Measurements from ENCODE around the gene MRGPRX3.
A peak's percentile ranks its signal among the peaks of the same experiment; 100 is the strongest.
"Not testable (repeated sequence)": the region's sequence is repeated elsewhere in the genome, so short reads cannot be mapped to it uniquely, and the experiment has no call there.

The MRGPRX3 gene

DNA sequence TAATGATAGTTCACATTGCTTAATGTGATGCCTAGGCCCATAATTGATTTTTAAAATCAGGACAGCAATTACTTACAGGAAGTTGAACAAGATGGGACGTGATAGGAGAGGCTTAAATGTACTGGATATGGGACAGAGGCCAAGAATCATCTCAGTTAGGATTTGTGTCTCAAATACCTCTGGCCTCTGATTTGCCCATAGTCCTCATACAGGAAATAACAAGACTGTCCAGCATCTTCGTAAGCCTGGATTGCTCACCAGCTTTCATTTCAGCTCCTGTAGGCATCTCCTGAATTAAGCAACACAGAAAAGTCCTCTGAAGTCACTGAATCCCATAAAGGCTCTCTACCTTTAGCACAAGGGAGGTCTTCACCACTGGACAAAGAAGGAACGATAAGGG is at the start of gene MRGPRX3:
MRGPRX3 (plus strand) TSS at position 231 of the 400 bp plus-strand sequence. CDS start 4,632 bp downstream, outside the sequence.
- Mint-ChIP-seq H3K27me3 (peaks cover 74% of the 10 kb centered on the region), H3K9me3 (no peaks in the 10 kb centered on the region), H3K27ac (no peak within 1 kb of the TSS), H3K4me3 (no peak within 1 kb of the TSS), H3K4me1 (no peaks in the 10 kb centered on the region)
- ATAC-seq = no peak
- no peak for DNase-seq

DNA sequence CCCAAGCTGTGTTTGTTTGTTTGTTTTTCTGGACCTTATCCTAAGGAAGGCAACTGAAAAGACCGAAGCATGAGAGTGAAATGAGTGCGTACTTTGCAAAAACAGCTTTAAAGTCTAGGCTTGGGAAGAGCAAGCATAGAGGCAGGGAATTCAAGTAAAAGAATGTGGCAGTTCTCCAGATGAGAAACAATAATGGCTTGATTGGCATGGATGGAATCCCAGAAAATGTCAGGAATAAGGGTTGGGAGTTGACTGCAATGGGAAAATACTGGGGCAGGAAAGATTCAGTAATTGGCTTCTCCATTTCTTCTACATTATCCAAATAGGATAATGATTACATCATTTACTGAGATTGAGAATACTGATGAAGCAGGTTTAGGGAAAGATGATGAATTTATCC is 44.0 kb upstream of the MRGPRX3 start:
- Mint-ChIP-seq H3K27me3 (no peaks in the 10 kb centered on the region), H3K27ac (peak overlapping the region in 1 of 2 donors; percentile 50), H3K4me3 (no peak overlapping the region), H3K4me1 (no peaks in the 10 kb centered on the region), H3K9me3 (no peaks in the 10 kb centered on the region)
- ATAC-seq = no peak
- DNase-seq = no peak

DNA sequence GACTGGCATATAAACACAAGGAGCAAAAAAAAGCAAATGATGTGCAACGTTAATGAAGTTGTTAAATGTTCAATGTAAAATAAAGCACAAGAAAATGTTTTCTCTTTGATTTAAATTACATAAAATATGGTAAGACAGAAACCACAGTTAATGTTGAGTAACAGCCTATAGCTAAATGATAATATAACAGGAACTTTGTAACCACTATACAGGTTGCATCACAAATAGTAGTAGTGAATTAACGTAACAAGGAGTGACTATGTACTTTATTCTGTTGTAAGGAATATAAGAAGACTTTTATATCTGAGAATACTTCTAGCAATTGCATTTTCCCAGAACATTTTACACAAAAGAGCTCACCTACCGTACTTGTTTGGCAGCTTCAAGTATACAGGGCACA is 43.4 kb upstream of the MRGPRX3 start:
- no peaks in the 10 kb centered on the region for H3K4me1 Mint-ChIP-seq
- no peak overlapping the region for H3K27ac Mint-ChIP-seq
- no peak overlapping the region for H3K4me3 Mint-ChIP-seq
- H3K9me3 Mint-ChIP-seq = no peaks in the 10 kb centered on the region
- no peaks in the 10 kb centered on the region for H3K27me3 Mint-ChIP-seq
- ATAC-seq (no peak), DNase-seq (no peak)

DNA sequence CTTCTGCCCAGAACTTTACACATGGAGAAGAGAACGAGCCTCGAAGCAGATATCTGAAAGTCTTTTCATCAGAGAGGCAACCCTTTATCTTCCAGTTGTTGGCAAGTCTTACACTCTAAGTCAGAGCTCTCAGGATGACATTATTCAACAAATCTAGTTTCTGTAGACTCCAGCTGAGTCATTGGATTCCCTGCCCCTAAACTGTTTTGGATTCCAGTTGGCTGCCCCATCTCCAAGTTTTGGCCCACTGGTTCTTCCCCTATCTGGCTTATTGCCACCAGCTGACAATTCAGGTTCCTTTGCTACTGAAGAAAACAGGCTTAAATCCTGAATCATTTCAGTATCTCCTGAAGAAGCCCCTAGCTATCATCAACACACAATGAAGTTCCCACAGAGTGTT is 40.6 kb upstream of the MRGPRX3 start:
- Mint-ChIP-seq H3K9me3 (no peaks in the 10 kb centered on the region), H3K27me3 (no peaks in the 10 kb centered on the region)

DNA sequence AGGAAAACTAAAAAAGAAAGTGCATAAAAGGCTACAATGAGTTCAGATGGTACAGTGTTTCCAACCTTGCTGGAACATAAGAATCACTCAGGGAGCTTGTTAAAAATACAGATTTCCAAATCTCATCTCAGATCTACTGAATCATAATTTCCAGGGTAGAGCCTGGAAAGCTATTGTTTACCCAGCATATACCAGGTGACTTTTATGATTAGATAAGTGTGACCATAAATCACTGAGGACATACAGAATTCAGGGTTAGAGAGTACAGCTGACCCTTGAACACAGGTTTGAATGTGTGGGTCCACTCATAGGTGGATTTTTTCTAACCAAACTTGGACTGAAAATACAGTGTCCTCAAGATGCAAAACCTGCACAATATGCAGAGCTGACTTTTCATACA is 38.4 kb upstream of the MRGPRX3 start:
- no peak for DNase-seq
- H3K4me3 Mint-ChIP-seq = no peak overlapping the region
- ATAC-seq = no peak
- no peak overlapping the region for H3K27ac Mint-ChIP-seq
- H3K9me3 Mint-ChIP-seq = no peaks in the 10 kb centered on the region
- no peaks in the 10 kb centered on the region for H3K27me3 Mint-ChIP-seq
- no peaks in the 10 kb centered on the region for H3K4me1 Mint-ChIP-seq

More for the DNA sequence above, 40.6 kb upstream of the MRGPRX3 start:
- DNase-seq = no peak
- H3K4me1 Mint-ChIP-seq = no peaks in the 10 kb centered on the region
- no peak for ATAC-seq
- H3K27ac Mint-ChIP-seq = no peak overlapping the region
- no peak overlapping the region for H3K4me3 Mint-ChIP-seq

DNA sequence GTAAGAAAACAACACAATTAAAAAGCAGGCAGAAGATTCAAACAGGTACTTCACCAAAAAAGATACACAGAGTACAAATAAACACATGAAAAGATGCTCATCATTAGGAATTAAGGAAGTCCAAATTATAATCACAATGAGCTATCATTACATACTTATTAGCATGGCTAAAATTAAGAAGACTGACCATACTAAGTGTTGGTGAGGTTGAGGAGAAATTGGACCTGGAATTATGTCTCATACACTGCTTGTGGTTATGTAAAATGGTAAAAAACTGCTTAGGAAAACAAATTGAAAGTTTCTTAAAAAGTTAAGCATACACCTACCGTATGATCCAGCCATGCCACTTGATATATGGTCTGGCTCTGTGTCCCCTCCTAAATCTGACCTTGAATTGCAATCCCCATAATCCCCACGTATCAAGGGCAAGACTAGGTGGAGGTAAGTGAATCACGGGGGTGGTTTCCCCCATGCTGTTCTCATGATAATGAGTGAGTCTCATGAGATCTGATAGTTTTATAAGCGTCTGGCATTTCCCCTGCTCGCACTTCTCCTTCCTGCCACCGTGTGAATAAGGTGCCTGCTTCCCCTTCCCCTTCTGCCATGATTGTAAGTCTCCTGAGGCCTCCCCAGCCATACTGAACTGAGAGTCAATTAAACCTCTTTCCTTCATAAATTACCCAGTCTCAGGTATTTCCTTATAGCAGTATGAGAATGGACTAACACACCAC is 31.3 kb upstream of the MRGPRX3 start:
- ATAC-seq = no peak
- peak in 1 of 2 donors; percentile 9 for DNase-seq
- H3K27me3 Mint-ChIP-seq = no peaks in the 10 kb centered on the region
- peaks cover 44% of the 10 kb centered on the region for H3K4me1 Mint-ChIP-seq
- peak overlapping the region in 1 of 2 donors; percentile 87 for H3K27ac Mint-ChIP-seq
- H3K4me3 Mint-ChIP-seq = no peak overlapping the region
- H3K9me3 Mint-ChIP-seq = no peaks in the 10 kb centered on the region

DNA sequence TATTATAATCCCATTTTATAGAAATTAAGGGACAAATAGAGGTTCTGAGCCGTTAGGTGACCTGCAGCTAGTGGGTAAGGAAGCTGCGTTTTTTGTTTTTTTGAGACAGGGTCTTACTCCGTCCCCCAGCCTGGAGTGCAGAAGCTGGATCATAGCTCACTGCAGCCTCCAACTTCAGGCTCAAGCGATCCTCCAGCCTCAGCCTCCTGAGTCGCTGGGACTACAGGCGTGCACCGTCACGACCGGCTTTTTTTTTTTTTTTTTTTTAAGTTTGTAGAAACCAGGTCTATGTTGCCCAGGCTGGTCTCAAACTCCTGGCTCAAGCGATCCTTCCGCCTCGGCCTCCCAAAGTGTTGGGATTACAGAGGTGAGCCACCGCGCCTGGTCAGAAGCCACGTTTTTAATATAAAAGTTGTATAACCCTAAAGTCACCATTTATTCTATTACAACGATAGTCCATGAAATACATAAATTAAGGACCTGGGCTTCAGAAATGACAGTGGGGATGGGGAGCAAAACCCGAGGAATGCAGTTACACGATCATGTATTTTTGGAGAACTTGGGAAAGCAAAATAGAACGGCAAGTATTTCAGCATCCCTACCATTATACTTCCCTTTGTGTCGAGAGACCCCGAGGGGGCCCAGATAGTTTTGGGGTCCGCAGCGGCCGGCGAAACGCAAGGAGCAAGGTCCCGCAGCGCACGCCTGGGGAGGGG is 27.1 kb upstream of the MRGPRX3 start:
- Mint-ChIP-seq H3K27me3 (peaks cover 3% of the 10 kb centered on the region), H3K27ac (peak overlapping the region; percentile 98), H3K9me3 (no peaks in the 10 kb centered on the region), H3K4me1 (peaks cover 46% of the 10 kb centered on the region), H3K4me3 (peak overlapping the region; percentile 91 to 97)
- no peak for ATAC-seq
- no peak for DNase-seq

DNA sequence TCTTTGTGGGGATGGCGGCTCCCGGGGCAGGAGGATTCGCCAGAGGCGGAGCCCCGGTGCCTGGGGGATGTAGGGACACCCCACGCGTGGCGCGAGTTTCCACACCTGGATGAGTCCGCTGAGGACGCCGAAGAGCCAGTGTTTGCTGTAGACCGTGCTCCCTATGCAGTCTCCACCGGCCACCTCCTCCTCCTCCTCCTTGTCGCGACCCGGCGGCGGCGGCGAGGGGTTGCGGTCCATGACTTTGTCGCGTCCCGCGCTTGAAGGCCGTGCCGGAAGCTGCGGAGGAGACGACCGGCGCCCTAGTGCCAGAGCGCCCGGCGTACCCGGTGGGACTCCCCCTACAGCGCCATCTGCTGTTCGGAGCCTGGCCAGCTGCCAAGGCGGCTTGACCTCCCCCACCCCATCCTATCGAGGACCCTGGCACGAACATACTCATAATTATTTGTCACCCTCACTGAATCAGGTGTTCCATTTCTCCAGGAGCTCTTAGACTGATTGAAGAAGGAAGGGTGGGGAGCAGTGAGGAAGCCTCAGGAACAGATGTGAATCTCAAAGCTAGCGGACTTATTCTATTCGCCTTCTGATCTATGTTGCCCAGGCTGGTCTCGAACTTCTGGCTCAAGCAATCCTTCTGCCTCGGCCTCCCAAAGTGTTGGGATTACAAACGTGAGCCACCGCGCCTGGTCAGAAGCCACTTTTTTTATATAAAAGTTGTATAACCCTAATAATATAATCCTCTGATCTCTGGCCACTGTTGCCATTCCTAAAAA is 26.4 kb upstream of the MRGPRX3 start, which contains the start of gene SAAL1:
SAAL1 (minus strand) TSS at position 281 of the 773 bp plus-strand sequence; CDS start at position 240, 41 bp downstream.
- H3K9me3 Mint-ChIP-seq = no peaks in the 10 kb centered on the region
- peaks cover 10% of the 10 kb centered on the region for H3K27me3 Mint-ChIP-seq
- peak within 1 kb of the TSS; percentile 91 to 97 for H3K4me3 Mint-ChIP-seq
- ATAC-seq (peak; percentile 99), DNase-seq (peak; percentile 92)
- peaks cover 45% of the 10 kb centered on the region for H3K4me1 Mint-ChIP-seq
- peak within 1 kb of the TSS; percentile 98 for H3K27ac Mint-ChIP-seq

DNA sequence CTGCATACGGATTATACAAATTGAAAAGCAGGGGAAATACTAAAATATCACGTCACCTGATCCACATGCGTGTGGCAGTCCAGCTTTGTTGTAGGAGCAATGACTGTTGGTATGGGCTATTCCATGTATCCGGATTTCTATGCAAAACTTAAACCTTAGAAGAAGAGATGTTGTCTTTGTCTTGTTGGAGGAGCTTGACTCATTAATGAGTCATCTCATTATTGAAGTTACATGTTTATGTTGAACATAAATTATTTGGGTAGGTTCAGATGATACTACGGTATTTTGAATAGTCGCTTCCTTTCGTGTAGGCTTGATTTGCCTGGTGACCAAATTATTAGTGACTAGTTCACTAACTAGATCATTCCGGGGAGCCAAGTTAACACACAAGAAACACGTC is 25.7 kb upstream of the MRGPRX3 start:
- H3K4me3 Mint-ChIP-seq = peak overlapping the region; percentile 7 to 97
- H3K27ac Mint-ChIP-seq = no peak overlapping the region
- peaks cover 17% of the 10 kb centered on the region for H3K27me3 Mint-ChIP-seq
- peaks cover 38% of the 10 kb centered on the region for H3K4me1 Mint-ChIP-seq
- no peaks in the 10 kb centered on the region for H3K9me3 Mint-ChIP-seq
- ATAC-seq (no peak), DNase-seq (no peak)

DNA sequence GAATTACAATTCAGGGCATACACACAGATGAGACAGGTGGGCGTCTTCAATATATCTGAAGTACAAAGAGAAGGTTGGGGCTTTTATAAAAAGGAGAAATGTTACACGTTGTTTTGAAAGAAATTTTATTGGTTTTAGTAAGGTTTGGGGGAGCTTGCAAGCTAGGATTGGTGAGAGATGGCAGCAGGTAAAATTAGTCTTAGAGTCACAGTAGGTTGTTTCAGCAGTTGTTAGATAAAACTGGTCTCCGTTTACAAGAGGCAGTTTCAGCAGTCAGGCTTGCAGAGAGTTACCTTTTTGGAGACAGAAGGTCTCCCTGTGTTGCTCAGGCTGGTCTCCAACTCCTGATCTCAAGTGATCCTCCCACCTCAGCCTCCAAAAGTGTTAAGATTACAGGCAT is 24.1 kb upstream of the MRGPRX3 start:
- DNase-seq (no peak), ATAC-seq (no peak)
- Mint-ChIP-seq H3K9me3 (no peaks in the 10 kb centered on the region), H3K4me3 (peak overlapping the region in 1 of 2 donors; percentile 1), H3K27me3 (peaks cover 29% of the 10 kb centered on the region), H3K27ac (no peak overlapping the region), H3K4me1 (peaks cover 25% of the 10 kb centered on the region)

DNA sequence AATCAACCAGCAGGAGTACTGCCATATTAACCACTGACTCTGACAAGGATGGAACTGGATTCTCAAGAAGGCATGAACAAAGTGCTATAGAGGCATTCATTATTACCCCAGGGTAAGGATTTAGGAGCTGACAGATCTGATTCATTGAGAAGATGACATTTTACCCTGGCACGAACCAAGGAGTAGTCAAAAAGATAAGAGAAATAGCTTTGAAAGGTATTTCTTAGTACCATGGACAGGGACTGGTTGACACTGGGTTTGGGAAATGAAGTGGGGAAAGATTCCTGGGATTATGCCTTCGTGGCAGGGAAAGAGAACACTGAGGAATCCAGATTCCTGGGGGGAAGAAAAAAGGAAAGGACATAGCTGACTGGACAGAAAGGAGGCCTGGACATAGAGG is 21.4 kb upstream of the MRGPRX3 start:
- DNase-seq (no peak), ATAC-seq (no peak)
- Mint-ChIP-seq H3K27me3 (peaks cover 47% of the 10 kb centered on the region), H3K4me1 (peaks cover 8% of the 10 kb centered on the region), H3K27ac (no peak overlapping the region), H3K4me3 (no peak overlapping the region), H3K9me3 (no peaks in the 10 kb centered on the region)

DNA sequence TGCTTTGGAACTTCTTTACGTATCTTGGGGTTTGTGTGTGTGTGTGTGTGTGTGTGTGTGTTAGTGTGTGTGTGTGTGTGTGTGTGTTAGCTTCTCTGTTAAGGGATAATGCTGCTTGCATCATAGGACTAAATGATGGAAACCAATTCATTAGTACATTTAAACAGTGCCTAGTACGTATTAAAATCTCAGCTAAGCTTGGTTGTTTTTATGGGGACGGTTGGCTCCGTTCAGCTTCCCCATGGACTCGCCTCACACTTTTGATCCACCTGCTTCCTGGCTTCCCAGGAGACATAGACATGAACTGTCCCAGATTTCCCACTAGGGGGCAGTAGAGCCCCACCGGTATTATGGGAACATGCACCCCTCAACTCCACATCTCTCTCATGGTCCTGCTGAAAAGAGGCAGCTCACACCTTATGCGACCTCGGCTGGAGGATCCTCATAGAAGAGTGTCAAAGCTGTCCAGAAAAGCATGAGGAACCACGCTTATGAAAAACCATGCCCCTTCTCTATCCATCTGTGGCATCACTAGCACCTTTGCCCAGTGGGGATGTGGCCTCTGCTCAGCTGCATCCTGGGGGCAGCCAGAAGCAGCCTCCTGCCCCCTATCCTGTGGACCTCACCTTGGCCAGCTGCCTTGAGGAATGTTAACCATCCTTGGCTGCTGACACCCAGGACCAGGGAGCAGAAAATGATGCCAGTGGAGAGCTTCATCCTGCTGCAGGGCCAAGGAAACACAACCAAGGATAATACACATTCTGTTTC is 16.8 kb upstream of the MRGPRX3 start:
- ATAC-seq (peak; percentile 90), DNase-seq (peak; percentile 64 to 66)
- no peaks in the 10 kb centered on the region for H3K4me1 Mint-ChIP-seq
- peaks cover 41% of the 10 kb centered on the region for H3K27me3 Mint-ChIP-seq
- H3K27ac Mint-ChIP-seq = no peak overlapping the region
- H3K9me3 Mint-ChIP-seq = no peaks in the 10 kb centered on the region
- H3K4me3 Mint-ChIP-seq = no peak overlapping the region

DNA sequence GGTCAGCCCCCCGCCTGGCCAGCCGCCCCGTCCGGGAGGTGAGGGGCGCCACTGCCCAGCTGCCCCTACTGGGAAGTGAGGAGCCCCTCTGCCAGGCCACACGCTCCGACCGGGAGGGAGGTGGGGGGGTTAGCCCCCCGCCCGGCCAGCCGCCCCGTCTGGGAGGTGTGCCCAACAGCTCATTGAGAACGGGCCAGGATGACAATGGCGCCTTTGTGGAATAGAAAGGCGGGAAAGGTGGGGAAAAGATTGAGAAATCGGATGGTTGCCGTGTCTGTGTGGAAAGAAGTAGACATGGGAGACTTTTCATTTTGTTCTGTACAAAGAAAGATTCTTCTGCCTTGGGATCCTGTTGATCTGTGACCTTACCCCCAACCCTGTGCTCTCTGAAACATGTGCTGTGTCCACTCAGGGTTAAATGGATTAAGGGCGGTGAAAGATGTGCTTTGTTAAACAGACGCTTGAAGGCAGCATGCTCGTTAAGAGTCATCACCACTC is 11.0 kb upstream of the MRGPRX3 start:
- H3K27ac Mint-ChIP-seq, H3K4me1 Mint-ChIP-seq: not testable (repeated sequence)

DNA sequence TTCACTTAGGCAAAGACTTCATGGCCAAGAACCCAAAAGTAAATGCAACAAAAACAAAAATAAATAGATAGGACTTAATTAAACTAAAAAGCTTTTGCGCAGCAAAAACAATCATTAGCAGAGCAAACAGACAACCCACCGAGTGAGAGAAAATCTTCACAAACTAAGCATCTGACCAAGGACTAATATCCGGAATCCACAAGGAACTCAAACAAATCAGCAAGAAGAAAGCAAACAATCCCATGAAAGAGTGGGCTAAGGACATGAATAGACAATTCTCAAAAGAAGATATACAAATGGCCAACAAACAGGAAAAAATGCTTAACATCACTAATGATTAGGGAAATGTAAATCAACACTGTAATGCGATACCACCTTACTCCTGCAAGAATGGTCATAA is 1.3 kb upstream of the MRGPRX3 start:
- peaks cover 71% of the 10 kb centered on the region for H3K27me3 Mint-ChIP-seq
- ATAC-seq, DNase-seq, H3K27ac Mint-ChIP-seq, H3K4me1 Mint-ChIP-seq, H3K4me3 Mint-ChIP-seq, H3K9me3 Mint-ChIP-seq: not testable (repeated sequence)

More for the DNA sequence above, 11.0 kb upstream of the MRGPRX3 start:
- not testable (repeated sequence) for H3K4me3 Mint-ChIP-seq, H3K9me3 Mint-ChIP-seq, DNase-seq, ATAC-seq
- H3K27me3 Mint-ChIP-seq = peaks cover 17% of the 10 kb centered on the region

DNA sequence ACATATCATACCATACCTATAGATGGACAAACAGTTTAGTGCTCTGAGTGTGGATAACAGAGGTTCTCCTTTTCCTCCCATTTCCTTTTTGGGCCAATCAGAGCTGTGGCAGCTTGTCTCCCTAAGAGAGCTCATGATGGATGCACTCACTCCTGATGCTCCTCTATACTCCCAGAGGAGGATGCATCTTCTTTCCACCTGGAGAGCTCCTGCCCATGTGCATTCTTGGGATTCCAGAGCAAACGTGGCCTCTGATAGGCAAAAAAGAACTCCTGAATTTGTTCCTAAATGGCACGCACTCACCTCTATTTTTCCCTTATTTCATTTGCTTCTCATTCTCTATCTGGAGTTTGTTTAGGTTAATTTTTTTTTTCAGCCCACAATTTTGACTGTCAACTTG is 2.9 kb downstream of the MRGPRX3 start:
- Mint-ChIP-seq H3K4me3 (no peak overlapping the region), H3K27me3 (peaks cover 53% of the 10 kb centered on the region), H3K4me1 (no peaks in the 10 kb centered on the region)

More for the DNA sequence above, 2.9 kb downstream of the MRGPRX3 start:
- H3K9me3 Mint-ChIP-seq = no peaks in the 10 kb centered on the region
- no peak for DNase-seq
- no peak overlapping the region for H3K27ac Mint-ChIP-seq
- ATAC-seq = no peak
